PFSK-1 (cell line): ENCODE data around the gene DIRAS1.

ENCODE experiments used
- FOXP2 ChIP-seq: optimal IDR thresholded peaks from 2 replicates; pipeline ENCODE3; 2011; ENCODE audit warnings: borderline replicate concordance, control low read depth, inconsistent platforms; ENCODE audit not compliant: insufficient read depth; ENCODE audit errors: extremely low read length, extremely low read depth
- POLR2AphosphoS5 ChIP-seq: IDR thresholded peaks from 2 replicates; pipeline ENCODE4 v1.6.1; 2012; ENCODE audit warnings: low read depth, mild to moderate bottlenecking, control low read depth, low read length, moderate library complexity
- REST ChIP-seq, 2 experiments: IDR thresholded peaks; 2 replicates each; pipeline versions ENCODE4 v1.6.1 to v1.8.0; 2011 to 2012; ENCODE audit warnings: low read depth in 2 of 2, low read length in 2 of 2, control low read depth in 1 of 2, inconsistent platforms in 1 of 2, mild to moderate bottlenecking in 1 of 2, moderate library complexity in 1 of 2; ENCODE audit not compliant: insufficient read depth in 1 of 2
- SIN3A ChIP-seq: IDR thresholded peaks from 2 replicates; pipeline ENCODE4 v1.6.1; 2012; ENCODE audit warnings: mild to moderate bottlenecking, low read length, moderate library complexity, borderline replicate concordance; ENCODE audit not compliant: insufficient read depth
- TAF1 ChIP-seq: IDR thresholded peaks from 2 replicates; pipeline ENCODE4 v1.6.1; 2012; ENCODE audit warnings: low read length, control low read depth, borderline replicate concordance; ENCODE audit not compliant: insufficient read depth

Gene DIRAS1

GRCh38 chr19:2719232-2719735, 1.9 kb downstream of the DIRAS1 start:
- TF ChIP-seq REST (IDR thresholded peaks at IDR 0.05; ENCODE audit: insufficient read depth in 1 of 2, low read depth in 2 of 2, low read length in 2 of 2) (no peak), FOXP2 (no peak), TAF1 (no peak), POLR2AphosphoS5 (no peak), SIN3A (no peak)

- TF ChIP-seq SIN3A (no peak), REST (IDR thresholded peaks at IDR 0.05; ENCODE audit: insufficient read depth in 1 of 2, low read depth in 2 of 2, low read length in 2 of 2) (no peak), TAF1 (no peak), POLR2AphosphoS5 (no peak), FOXP2 (no peak)
Observed at GRCh38 chr19:2717638-2718541, 3.3 kb downstream of the DIRAS1 start.

- no peak for TF ChIP-seq SIN3A
- TF ChIP-seq FOXP2: no peak
- TF ChIP-seq POLR2AphosphoS5: no peak
- no peak for TF ChIP-seq TAF1
- no peak for TF ChIP-seq REST (IDR thresholded peaks at IDR 0.05; ENCODE audit: insufficient read depth in 1 of 2, low read depth in 2 of 2, low read length in 2 of 2)
Observed at GRCh38 chr19:2716722-2717637, 4.2 kb downstream of the DIRAS1 start.

GRCh38 chr19:2716275-2716650, 4.9 kb downstream of the DIRAS1 start:
- TF ChIP-seq POLR2AphosphoS5: no peak
- no peak for TF ChIP-seq SIN3A
- no peak for TF ChIP-seq REST (IDR thresholded peaks at IDR 0.05; ENCODE audit: insufficient read depth in 1 of 2, low read depth in 2 of 2, low read length in 2 of 2)
- TF ChIP-seq FOXP2: no peak
- TF ChIP-seq TAF1: no peak
